ENCODE results near the gene PIH1D1.

Gene PIH1D1

GRCh38 chr19:49442771-49443365 lies 8.7 kb downstream of the PIH1D1 start (continued):
- TF ChIP-seq ZNF18 (tag by site-specific recombination; IDR thresholded peaks at IDR 0.05): no peak
- TF ChIP-seq ZNF768 (tag by site-specific recombination; IDR thresholded peaks at IDR 0.05): no peak
- no peak for TF ChIP-seq ZBTB17 (tag by site-specific recombination; IDR thresholded peaks at IDR 0.05)
- TF ChIP-seq KLF10 (tag by site-specific recombination; IDR thresholded peaks at IDR 0.05): peak; percentile 17; the same call in 1 of the 2 replicates
- no peak for TF ChIP-seq ZNF274 (IDR thresholded peaks at IDR 0.05; ENCODE audit: low read length)
- no peak for TF ChIP-seq ZNF274 (tag by site-specific recombination; IDR thresholded peaks at IDR 0.05; ENCODE audit: borderline replicate concordance)
- no peak for TF ChIP-seq ZNF510 (tag by site-specific recombination; IDR thresholded peaks at IDR 0.05; ENCODE audit: insufficient replicate concordance)
- no peak for TF ChIP-seq ZNF558 (tag by site-specific recombination; IDR thresholded peaks at IDR 0.05)
- TF ChIP-seq ZNF624 (tag by site-specific recombination; IDR thresholded peaks at IDR 0.05): no peak
- no peak for TF ChIP-seq ZNF221 (tag by site-specific recombination; IDR thresholded peaks at IDR 0.05; ENCODE audit: borderline replicate concordance)
- TF ChIP-seq PRDM10 (tag by site-specific recombination; IDR thresholded peaks at IDR 0.05): no peak; the same call in 1 of the 2 replicates
- TF ChIP-seq ZNF335 (tag by site-specific recombination; conservative IDR thresholded peaks at IDR 0.05): peak; percentile 91; the same call in 1 of the 2 replicates
- no peak for TF ChIP-seq ZSCAN23 (tag by site-specific recombination; IDR thresholded peaks at IDR 0.05)
- no peak for TF ChIP-seq ZNF23 (tag by site-specific recombination; IDR thresholded peaks at IDR 0.05; ENCODE audit: borderline replicate concordance)
- TF ChIP-seq ZBTB20 (tag by site-specific recombination; IDR thresholded peaks at IDR 0.05): no peak
- TF ChIP-seq ZNF350 (tag by site-specific recombination; IDR thresholded peaks at IDR 0.05): no peak
- TF ChIP-seq HOXD13 (CRISPR knock-in tag; IDR thresholded peaks at IDR 0.05; ENCODE audit: borderline replicate concordance): no peak
- TF ChIP-seq ZNF513 (tag by site-specific recombination; IDR thresholded peaks at IDR 0.05): no peak
- TF ChIP-seq ZFHX2 (tag by site-specific recombination; conservative IDR thresholded peaks at IDR 0.05): peak; percentile 36
- TF ChIP-seq KLF8 (tag by site-specific recombination; IDR thresholded peaks at IDR 0.05): peak; percentile 17
- TF ChIP-seq PBX3 (CRISPR knock-in tag; IDR thresholded peaks at IDR 0.05): no peak; the same call in 1 of the 2 replicates
- TF ChIP-seq ZNF645 (tag by site-specific recombination; IDR thresholded peaks at IDR 0.05): no peak
- peak; percentile 81 for TF ChIP-seq KLF9 (tag by site-specific recombination; IDR thresholded peaks at IDR 0.05; ENCODE audit: low read depth)
- no peak for TF ChIP-seq BCL11B (tag by site-specific recombination; IDR thresholded peaks at IDR 0.05; ENCODE audit: low read depth)
- TF ChIP-seq ZNF561 (tag by site-specific recombination; IDR thresholded peaks at IDR 0.05; ENCODE audit: borderline replicate concordance): peak; percentile 23; the same call in 1 of the 2 replicates
- TF ChIP-seq REST (tag by site-specific recombination; IDR thresholded peaks at IDR 0.05): no peak
